H9 (cell line): ENCODE measurements around the gene UST. TPM values are rescaled to one million over a fixed set of nuclear protein-coding genes. Genes with fewer than 3 reads are reported as not detected.

Source experiments
- DNase-seq: peaks from one replicate; pipeline ENCODE4 v3.0.0-alpha.2; 2017
- H2AFZ ChIP-seq: one replicate; pipeline ENCODE4 v1.6.1; 2013; ENCODE audit warnings: mild to moderate bottlenecking, low read length, control low read depth, moderate library complexity
- H2AK5ac ChIP-seq: 2 replicates; pipeline ENCODE4 v1.6.1; 2013; ENCODE audit warnings: low read length, control low read depth, mixed read lengths; ENCODE audit not compliant: insufficient read length
- H2BK120ac ChIP-seq: one replicate; pipeline ENCODE4 v1.6.1; 2013; ENCODE audit warnings: low read depth, mild to moderate bottlenecking, low read length, control low read depth, inconsistent platforms; ENCODE audit not compliant: poor library complexity, severe bottlenecking
- H2BK12ac ChIP-seq: 2 replicates; pipeline ENCODE4 v1.6.1; 2013; ENCODE audit warnings: low read length, control low read depth, mixed read lengths, low read depth; ENCODE audit not compliant: insufficient read length
- H2BK15ac ChIP-seq: 2 replicates; pipeline ENCODE4 v1.6.1; 2013; ENCODE audit warnings: low read depth, low read length, control low read depth
- H2BK20ac ChIP-seq: one replicate; pipeline ENCODE4 v1.6.1; 2013; ENCODE audit warnings: low read depth, mild to moderate bottlenecking, low read length, control low read depth, inconsistent platforms; ENCODE audit not compliant: poor library complexity, severe bottlenecking
- H2BK5ac ChIP-seq: 2 replicates; pipeline ENCODE4 v1.6.1; 2013; ENCODE audit warnings: low read length, control low read depth, mixed read lengths; ENCODE audit not compliant: insufficient read length
- H3K14ac ChIP-seq: 2 replicates; pipeline ENCODE4 v1.6.1; 2013; ENCODE audit warnings: low read length, control low read depth; ENCODE audit not compliant: insufficient read depth
- H3K18ac ChIP-seq: 2 replicates; pipeline ENCODE4 v1.6.1; 2013; ENCODE audit warnings: low read depth, mild to moderate bottlenecking, mixed read lengths, low read length, control low read depth; ENCODE audit not compliant: insufficient read length
- H3K23ac ChIP-seq: 2 replicates; pipeline ENCODE4 v1.6.1; 2013; ENCODE audit warnings: low read length, control low read depth, mixed read lengths, low read depth; ENCODE audit not compliant: insufficient read length
- H3K23me2 ChIP-seq: 2 replicates; pipeline ENCODE4 v1.6.1; 2013; ENCODE audit warnings: low read depth, mild to moderate bottlenecking, mixed read lengths, low read length, control low read depth; ENCODE audit not compliant: insufficient read length, poor library complexity, severe bottlenecking
- H3K27ac ChIP-seq: 2 replicates; pipeline ENCODE4 v1.5.1; 2013; ENCODE audit warnings: low read length, control low read depth, mixed read lengths, low read depth; ENCODE audit not compliant: insufficient read length
- H3K27me3 ChIP-seq: 2 replicates; pipeline ENCODE4 v1.6.1; 2013; ENCODE audit warnings: low read length, control low read depth, inconsistent platforms; ENCODE audit not compliant: insufficient read depth
- H3K4ac ChIP-seq: 2 replicates; pipeline ENCODE4 v1.6.1; 2013; ENCODE audit warnings: low read depth, mild to moderate bottlenecking, control low read depth, inconsistent platforms, low read length, moderate library complexity
- H3K4me1 ChIP-seq: 2 replicates; pipeline ENCODE4 v1.6.1; 2013; ENCODE audit warnings: low read length, control low read depth, inconsistent platforms; ENCODE audit not compliant: insufficient read depth
- H3K4me2 ChIP-seq: 2 replicates; pipeline ENCODE4 v1.6.1; 2013; ENCODE audit warnings: low read length, control low read depth, mixed read lengths; ENCODE audit not compliant: insufficient read length, insufficient read depth
- H3K56ac ChIP-seq: 2 replicates; pipeline ENCODE4 v1.6.1; 2013; ENCODE audit warnings: low read depth, mild to moderate bottlenecking, mixed read lengths, low read length, control low read depth; ENCODE audit not compliant: insufficient read length
- H3K79me1 ChIP-seq: 2 replicates; pipeline ENCODE4 v1.6.1; 2013; ENCODE audit warnings: low read depth, mild to moderate bottlenecking, moderate library complexity, low read length, control low read depth, inconsistent platforms; ENCODE audit not compliant: insufficient read depth, poor library complexity, severe bottlenecking
- H3K79me2 ChIP-seq: 2 replicates; pipeline ENCODE4 v1.6.1; 2013; ENCODE audit warnings: low read length, control low read depth, inconsistent platforms; ENCODE audit not compliant: insufficient read depth
- H3K9ac ChIP-seq: 2 replicates; pipeline ENCODE4 v1.6.1; 2013; ENCODE audit warnings: low read length, control low read depth, mixed read lengths; ENCODE audit not compliant: insufficient read length; ENCODE audit errors: extremely low read depth
- H3K9me3 ChIP-seq: one replicate; pipeline ENCODE4 v1.6.1; 2013; ENCODE audit warnings: low read depth, low read length, inconsistent platforms; ENCODE audit not compliant: control insufficient read depth
- H3T11ph ChIP-seq: one replicate; pipeline ENCODE4 v1.6.1; 2013; ENCODE audit warnings: mild to moderate bottlenecking, low read length, control low read depth, inconsistent platforms
- H4K20me1 ChIP-seq: one replicate; pipeline ENCODE4 v1.6.1; 2013; ENCODE audit not compliant: control insufficient read depth, insufficient read length, insufficient read depth
- H4K5ac ChIP-seq: 2 replicates; pipeline ENCODE4 v1.6.1; 2013; ENCODE audit warnings: low read depth, mild to moderate bottlenecking, mixed read lengths, low read length, control low read depth; ENCODE audit not compliant: insufficient read length
- H4K8ac ChIP-seq: replicated peaks from 2 replicates; pipeline ENCODE4 v1.6.1; 2013; ENCODE audit warnings: low read length, control low read depth, mixed read lengths, low read depth; ENCODE audit not compliant: insufficient read length
- H4K91ac ChIP-seq: 2 replicates; pipeline ENCODE4 v1.6.1; 2013; ENCODE audit warnings: low read depth, mild to moderate bottlenecking, moderate library complexity, mixed read lengths, low read length, control low read depth; ENCODE audit not compliant: insufficient read length
- H3K27ac Mint-ChIP-seq, 3 experiments: 2 replicates in 2 of 3; 3 replicates in 1 of 3; pipeline ENCODE4 v1.8.0; 2020 to 2021; ENCODE audit warnings: mixed read lengths in 3 of 3, mild to moderate bottlenecking in 1 of 3, moderate library complexity in 1 of 3
- H3K27me3 Mint-ChIP-seq: 2 replicates; pipeline ENCODE4 v1.8.0; 2021; ENCODE audit warnings: low read depth, mild to moderate bottlenecking, moderate library complexity, mixed read lengths
- H3K36me3 Mint-ChIP-seq, 3 experiments: 2 replicates in 2 of 3; 3 replicates in 1 of 3; pipeline ENCODE4 v1.8.0; 2020 to 2021; ENCODE audit warnings: low read depth in 3 of 3, mixed read lengths in 3 of 3; ENCODE audit not compliant: insufficient read depth in 1 of 3
- H3K4me1 Mint-ChIP-seq, 2 experiments: 2 replicates each; pipeline ENCODE4 v1.8.0; 2020; ENCODE audit warnings: mixed read lengths in 2 of 2
- H3K4me3 Mint-ChIP-seq, 2 experiments: 2 replicates in 1 of 2; 3 replicates in 1 of 2; pipeline ENCODE4 v1.8.0; 2020 to 2021; ENCODE audit warnings: mild to moderate bottlenecking in 2 of 2, mixed read lengths in 2 of 2, moderate library complexity in 1 of 2
- H3K9me3 Mint-ChIP-seq, 2 experiments: 2 replicates in 1 of 2; 3 replicates in 1 of 2; pipeline ENCODE4 v1.8.0; 2020; ENCODE audit warnings: mild to moderate bottlenecking in 2 of 2, mixed read lengths in 2 of 2, moderate library complexity in 1 of 2
- WGBS: extraction: QIAGEN DNeasy Blood & Tissue Kit; methylation state at CpG from one replicate; pipeline ENCODE4 v1.1.7; 2013; ENCODE audit warnings: missing lambda C conversion rate, low lambda C conversion rate, mixed read lengths; ENCODE audit not compliant: insufficient read length; ENCODE audit errors: extremely low coverage; 5-methylcytosine and 5-hydroxymethylcytosine counted together
- total RNA-seq: library from RNA; stranded (reverse); gene quantifications from 2 replicates; pipeline ENCODE4 v1.2.1, GENCODE V29; 2021
- TF ChIP-seq, protein P1 (sequence below): fragments of 200-600 bp; sonication (generic); conservative IDR thresholded peaks from 3 replicates; pipeline ENCODE4 v1.8.0; 2021; ENCODE audit warnings: antibody characterized with exemption, mild to moderate bottlenecking

The UST gene
- total RNA-seq, 1 experiment from 2014 or later, result 14.4 TPM

DNA sequence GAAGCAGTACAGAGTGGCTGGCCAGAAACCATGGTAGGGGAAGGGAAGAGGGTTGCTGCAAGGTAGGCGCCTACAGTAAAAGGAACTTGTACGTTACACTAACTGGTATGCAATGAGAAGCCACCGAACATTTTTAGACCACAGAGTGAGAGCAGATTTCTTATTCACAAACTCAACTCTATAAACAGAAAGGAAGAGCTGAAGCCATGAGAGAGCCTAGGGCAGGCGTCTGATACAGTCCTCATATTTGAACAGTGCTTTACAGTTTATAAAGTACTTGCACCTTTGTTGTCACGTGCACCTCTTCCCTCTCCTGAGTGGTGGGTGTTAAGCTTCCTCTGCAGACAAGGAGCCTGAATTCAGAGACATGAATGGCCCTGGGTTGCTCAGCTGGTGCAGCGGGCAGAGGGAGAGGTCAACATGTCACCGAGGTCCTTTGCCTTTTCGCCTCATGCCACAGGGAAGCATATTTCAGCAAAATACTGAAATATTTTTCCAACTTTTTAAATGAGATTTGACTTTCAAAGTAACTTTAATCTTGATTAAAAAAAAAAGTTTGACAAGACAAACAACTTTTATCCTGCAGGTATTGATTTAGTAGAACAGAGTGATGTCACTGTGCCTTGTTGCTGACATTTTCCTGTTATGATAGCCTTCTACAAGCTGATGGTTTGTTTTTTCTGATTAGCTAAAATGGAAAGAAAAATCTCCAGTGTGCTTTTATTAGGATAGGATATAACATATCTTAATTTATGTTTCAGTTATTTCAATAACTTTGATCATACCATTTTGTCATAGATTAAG lies 23.8 kb downstream of the UST start:
- Mint-ChIP-seq H3K4me3 (no peak overlapping the region; a peak in 1 of 5 replicates), H3K9me3 (no peaks in the 10 kb centered on the region), H3K4me1 (peaks cover 47 to 51% of the 10 kb centered on the region in 2 experiments), H3K27me3 (no peaks in the 10 kb centered on the region), H3K27ac (peak overlapping the region; percentile 3 to 61 (median 6); a peak in 5 of 7 replicates), H3K36me3 (peaks cover 0 to 4% (median 0%) of the 10 kb centered on the region in 3 experiments; a peak in 2 of 7 replicates)
- no peak overlapping the region for H2BK20ac ChIP-seq
- H3K27ac ChIP-seq, result peak overlapping the region; percentile 36
- H2BK120ac ChIP-seq, result no peak overlapping the region
- DNase-seq, result no peak
- H4K20me1 ChIP-seq, result no peaks in the 10 kb centered on the region
- no peak overlapping the region for H3K23ac ChIP-seq
- H3K79me1 ChIP-seq, result peaks cover 18% of the 10 kb centered on the region
- H3K18ac ChIP-seq, result no peak overlapping the region
- TF ChIP-seq, protein P1, sequence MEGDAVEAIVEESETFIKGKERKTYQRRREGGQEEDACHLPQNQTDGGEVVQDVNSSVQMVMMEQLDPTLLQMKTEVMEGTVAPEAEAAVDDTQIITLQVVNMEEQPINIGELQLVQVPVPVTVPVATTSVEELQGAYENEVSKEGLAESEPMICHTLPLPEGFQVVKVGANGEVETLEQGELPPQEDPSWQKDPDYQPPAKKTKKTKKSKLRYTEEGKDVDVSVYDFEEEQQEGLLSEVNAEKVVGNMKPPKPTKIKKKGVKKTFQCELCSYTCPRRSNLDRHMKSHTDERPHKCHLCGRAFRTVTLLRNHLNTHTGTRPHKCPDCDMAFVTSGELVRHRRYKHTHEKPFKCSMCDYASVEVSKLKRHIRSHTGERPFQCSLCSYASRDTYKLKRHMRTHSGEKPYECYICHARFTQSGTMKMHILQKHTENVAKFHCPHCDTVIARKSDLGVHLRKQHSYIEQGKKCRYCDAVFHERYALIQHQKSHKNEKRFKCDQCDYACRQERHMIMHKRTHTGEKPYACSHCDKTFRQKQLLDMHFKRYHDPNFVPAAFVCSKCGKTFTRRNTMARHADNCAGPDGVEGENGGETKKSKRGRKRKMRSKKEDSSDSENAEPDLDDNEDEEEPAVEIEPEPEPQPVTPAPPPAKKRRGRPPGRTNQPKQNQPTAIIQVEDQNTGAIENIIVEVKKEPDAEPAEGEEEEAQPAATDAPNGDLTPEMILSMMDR, result no peak
- no peak overlapping the region for H3K4me2 ChIP-seq
- no peak overlapping the region for H3K9ac ChIP-seq
- H2BK12ac ChIP-seq, result no peak overlapping the region
- no peaks in the 10 kb centered on the region; the same call in 1 of the 2 replicates for H3K27me3 ChIP-seq
- H2AFZ ChIP-seq, result no peak overlapping the region
- H3T11ph ChIP-seq, result no peak overlapping the region
- no peak overlapping the region for H4K8ac ChIP-seq
- no peak overlapping the region for H3K4ac ChIP-seq
- WGBS, result no CpG with 5 or more reads among the region's 8 CpGs
- H2BK15ac ChIP-seq, result no peak overlapping the region
- H3K9me3 ChIP-seq, result no peaks in the 10 kb centered on the region
- no peak overlapping the region for H3K56ac ChIP-seq
- H2AK5ac ChIP-seq, result no peak overlapping the region
- no peak overlapping the region for H3K14ac ChIP-seq
- H4K91ac ChIP-seq, result no peak overlapping the region
- H4K5ac ChIP-seq, result no peak overlapping the region
- no peaks in the 10 kb centered on the region for H3K23me2 ChIP-seq
- H2BK5ac ChIP-seq, result no peak overlapping the region
- H3K79me2 ChIP-seq, result peaks cover 42% of the 10 kb centered on the region
- H3K4me1 ChIP-seq, result peaks cover 20% of the 10 kb centered on the region
